ENCODE measurements around the gene ZNF678. TPM values are rescaled to one million over a fixed set of nuclear protein-coding genes. Genes with fewer than 3 reads are reported as not detected.
A peak's percentile ranks its signal among the peaks of the same experiment; 100 is the strongest.

The ZNF678 gene
- total and polyA plus RNA-seq, 2 of the 4 experiments (the other 2 are of a cell fraction): 1.3 to 4.8 TPM

- no peak overlapping the region for H4K8ac ChIP-seq (ENCODE audit: low read depth in 2 of 2, low read length in 2 of 2)
- 0 out of 2 replicates have a peak, but pooled peaks cover 1% of the 10 kb centered on the region for H3K36me3 ChIP-seq (ENCODE audit: control insufficient read depth, insufficient read depth, low read length)
- TF ChIP-seq BHLHE40 (IDR thresholded peaks at IDR 0.05; ENCODE audit: low read depth, low read length): no peak
- no peak for TF ChIP-seq RCOR1 (IDR thresholded peaks at IDR 0.05; ENCODE audit: insufficient replicate concordance, low read length)
- TF ChIP-seq FOS (IDR thresholded peaks at IDR 0.05; ENCODE audit: low read depth, low read length): no peak
- no peak for TF ChIP-seq CEBPB (IDR thresholded peaks at IDR 0.05; ENCODE audit: low read depth, low read length)
- no peak for TF ChIP-seq MAZ (IDR thresholded peaks at IDR 0.05; ENCODE audit: borderline replicate concordance, low read depth, low read length)
- TF ChIP-seq CHD1 (IDR thresholded peaks at IDR 0.05; ENCODE audit: low read depth, low read length): no peak
- TF ChIP-seq CTCF (conservative IDR thresholded peaks at IDR 0.05; ENCODE audit: low read depth, low read length): no peak
- TF ChIP-seq RFX5 (IDR thresholded peaks at IDR 0.05; ENCODE audit: low read depth, low read length): no peak
- no peak for TF ChIP-seq MAFK (IDR thresholded peaks at IDR 0.05; ENCODE audit: low read depth, low read length)
- TF ChIP-seq SMC3 (IDR thresholded peaks at IDR 0.05; ENCODE audit: low read depth, low read length): no peak
- TF ChIP-seq RAD21 (IDR thresholded peaks at IDR 0.05; ENCODE audit: low read length): no peak
- no peak for TF ChIP-seq NFE2L2 (IDR thresholded peaks at IDR 0.05; ENCODE audit: low read depth, low read length)
- TF ChIP-seq POLR2A (IDR thresholded peaks at IDR 0.05; ENCODE audit: low read depth, low read length): no peak
- no peak for TF ChIP-seq ELK1 (IDR thresholded peaks at IDR 0.05; ENCODE audit: borderline replicate concordance, low read depth, low read length)
- TF ChIP-seq MXI1 (IDR thresholded peaks at IDR 0.05; ENCODE audit: borderline replicate concordance, low read depth, low read length): no peak
- TF ChIP-seq USF2 (IDR thresholded peaks at IDR 0.05; ENCODE audit: low read depth, low read length): no peak
- no peak overlapping the region for H3K9ac ChIP-seq (ENCODE audit: low read depth, low read length)
- H3K27ac ChIP-seq (ENCODE audit: insufficient read depth, low read length): no peak overlapping the region
- 58% methylated on average over 25 of the region's 43 CpGs; no CpG with 5 or more reads in 1 of the 2 experiments for WGBS, 2 experiments (ENCODE audit: extremely low coverage in 2 of 2, insufficient read length in 1 of 2)
- no peak overlapping the region for H3K23ac ChIP-seq (ENCODE audit: low read depth, low read length)
- CTCF ChIA-PET: no interaction called here
- H3K56ac ChIP-seq (ENCODE audit: extremely low read depth, insufficient read depth, low read length): no peak overlapping the region
- no peak overlapping the region for H3K14ac ChIP-seq (replicated peaks; ENCODE audit: low read depth, low read length)
- H3K4ac ChIP-seq (ENCODE audit: low read depth, low read length): no peak overlapping the region
- no peak overlapping the region for H2BK15ac ChIP-seq (ENCODE audit: low read depth, low read length)
- H2BK5ac ChIP-seq (ENCODE audit: low read depth, low read length, poor library complexity, severe bottlenecking): no peak overlapping the region
- no peak overlapping the region for H3K4me2 ChIP-seq (ENCODE audit: low read depth, low read length)
- H3K9me3 ChIP-seq (ENCODE audit: control insufficient read depth, insufficient read depth, low read length): peaks cover 21% of the 10 kb centered on the region
- H2BK120ac ChIP-seq (ENCODE audit: low read depth, low read length): no peak overlapping the region
- dilution Hi-C loops (cut with HindIII; ENCODE audit: low sequenced_read_pairs, unreplicated experiment): no loop called here
- no peak overlapping the region for H4K91ac ChIP-seq (ENCODE audit: insufficient read depth, low read depth, low read length)
- peaks cover 16% of the 10 kb centered on the region for H3K27me3 ChIP-seq (ENCODE audit: control insufficient read depth, insufficient read depth, low read length)
- POLR2A ChIA-PET (ENCODE audit: unreplicated experiment): no interaction called here
- H3K79me1 ChIP-seq (ENCODE audit: low read depth in 1 of 2, low read length in 2 of 2): peaks cover 2 to 18% of the 10 kb centered on the region in 2 experiments; a peak in 3 of 4 replicates
- H4K5ac ChIP-seq (ENCODE audit: low read depth, low read length): no peak overlapping the region
- no peak overlapping the region for H2AK9ac ChIP-seq (replicated peaks; ENCODE audit: low read depth, low read length, poor library complexity)
- ATAC-seq (ENCODE audit: low read depth) (no peak), DNase-seq (no peak)
- no peak overlapping the region for H2AK5ac ChIP-seq (ENCODE audit: low read depth, low read length)
- no peaks in the 10 kb centered on the region for H3K9me1 ChIP-seq (ENCODE audit: insufficient read depth, low read length)
- intact Hi-C loops (cut with micrococcal nuclease): loop anchor here (5.0 kb wide), 1 partner anchor 166 kb away; no protein-coding TSS in a partner anchor
- H3K4me1 ChIP-seq (ENCODE audit: control insufficient read depth, insufficient read depth, low read length): no peaks in the 10 kb centered on the region
- H3K4me3 ChIP-seq (ENCODE audit: insufficient read depth, low read depth, low read length): no peak overlapping the region
- BruUV-seq (replicated peaks): no TSS peak
- no peaks in the 10 kb centered on the region for H4K20me1 ChIP-seq (ENCODE audit: insufficient read depth, low read length)
- in situ Hi-C loops (cut with MboI; ENCODE audit: low sequenced_read_pairs): no loop called here
- H3K18ac ChIP-seq (ENCODE audit: low read depth, low read length): no peak overlapping the region
- peak overlapping the region; percentile 56 for H2AFZ ChIP-seq (replicated peaks; ENCODE audit: low read length, poor library complexity)
- no peak overlapping the region for H2BK20ac ChIP-seq (ENCODE audit: low read depth, low read length)
Measured at GRCh38 chr1:227561241-227561907, 2.0 kb upstream of the ZNF678 start.
